ENCODE data around the gene SLIT3.
"Not testable (repeated sequence)": the region's sequence is repeated elsewhere in the genome, so short reads cannot be mapped to it uniquely, and the experiment has no call there.

Gene SLIT3

DNA sequence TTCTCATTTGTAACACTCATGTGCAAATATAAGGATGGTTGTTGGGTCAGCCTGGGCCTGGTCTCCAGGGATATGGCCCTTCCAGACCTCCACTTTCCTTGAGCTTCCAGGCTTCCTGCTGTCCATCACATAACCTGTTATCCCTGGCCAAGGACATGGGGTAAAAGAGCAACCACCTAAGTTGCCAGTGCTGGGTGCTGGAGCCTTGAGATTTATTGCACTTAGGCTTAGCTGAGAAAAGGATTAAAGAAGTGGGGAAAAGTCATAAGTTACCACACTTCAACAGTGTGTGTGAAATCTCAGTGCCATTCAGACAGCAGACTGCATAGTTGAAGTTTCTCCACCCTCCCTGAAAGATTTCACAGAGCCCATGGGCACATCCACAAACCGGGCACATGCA, 663.1 kb downstream of the SLIT3 start:
- Histone ChIP-seq H3K4me2 (ENCODE audit: low read length) (no peak overlapping the region), H3K27ac (ENCODE audit: low read length) (no peak overlapping the region), H3K4me3 (ENCODE audit: low read length) (no peak overlapping the region), H2AFZ (ENCODE audit: low read depth, low read length) (no peak overlapping the region), H3K79me2 (ENCODE audit: low read length) (no peaks in the 10 kb centered on the region), H3K9me3 (ENCODE audit: insufficient read depth, low read length) (no peaks in the 10 kb centered on the region), H4K20me1 (ENCODE audit: insufficient read depth, low read length) (no peaks in the 10 kb centered on the region), H3K9ac (ENCODE audit: low read length) (no peak overlapping the region), H3K36me3 (replicated peaks; ENCODE audit: low read depth, low read length) (no peaks in the 10 kb centered on the region), H3K27me3 (ENCODE audit: low read depth, low read length) (no peaks in the 10 kb centered on the region), H3K4me1 (ENCODE audit: low read length) (no peaks in the 10 kb centered on the region)
- TF ChIP-seq EZH2phosphoT487 (IDR thresholded peaks at IDR 0.05; ENCODE audit: low read depth), result no peak

- no peak overlapping the region for H3K4me2 ChIP-seq (ENCODE audit: low read length)
- H3K4me1 ChIP-seq (ENCODE audit: low read length), result no peaks in the 10 kb centered on the region
- no peak overlapping the region for H2AFZ ChIP-seq (ENCODE audit: low read depth, low read length)
- no peak overlapping the region for H3K27ac ChIP-seq (ENCODE audit: low read length)
- no peaks in the 10 kb centered on the region for H3K9me3 ChIP-seq (ENCODE audit: insufficient read depth, low read length)
- no peak for TF ChIP-seq CTCF (IDR thresholded peaks at IDR 0.05; ENCODE audit: low read depth, low read length)
- TF ChIP-seq EZH2phosphoT487 (IDR thresholded peaks at IDR 0.05; ENCODE audit: low read depth), result no peak
- H3K36me3 ChIP-seq (replicated peaks; ENCODE audit: low read depth, low read length), result no peaks in the 10 kb centered on the region
- H3K27me3 ChIP-seq (ENCODE audit: low read depth, low read length), result no peaks in the 10 kb centered on the region
- no peaks in the 10 kb centered on the region for H4K20me1 ChIP-seq (ENCODE audit: insufficient read depth, low read length)
- no peak overlapping the region for H3K4me3 ChIP-seq (ENCODE audit: low read length)
- H3K79me2 ChIP-seq (ENCODE audit: low read length), result no peaks in the 10 kb centered on the region
- H3K9ac ChIP-seq (ENCODE audit: low read length), result no peak overlapping the region
Measured at GRCh38 chr5:168637281-168637680, 663.7 kb downstream of the SLIT3 start.

DNA sequence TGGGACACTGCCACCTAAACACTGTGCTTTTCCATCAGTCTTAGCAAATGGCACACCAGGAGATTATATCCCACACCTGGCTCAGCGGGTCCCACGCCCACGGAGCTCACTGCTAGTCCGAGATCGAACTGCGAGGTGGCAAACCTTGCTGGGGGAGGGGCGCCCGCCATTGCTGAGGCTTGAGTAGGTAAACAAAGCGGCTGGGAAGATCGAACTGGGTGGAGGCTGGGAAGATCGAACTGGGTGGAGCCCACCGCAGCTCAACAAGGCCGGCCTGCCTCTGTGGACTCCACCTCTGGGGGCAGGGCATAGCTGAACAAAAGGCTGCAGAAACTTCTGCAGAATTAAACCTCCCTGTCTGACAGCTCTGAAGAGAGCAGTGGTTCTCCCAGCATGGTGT, 670.0 kb downstream of the SLIT3 start:
- H3K4me3 ChIP-seq (ENCODE audit: low read length); H3K27me3 ChIP-seq (ENCODE audit: low read depth, low read length); H3K9ac ChIP-seq (ENCODE audit: low read length); H4K20me1 ChIP-seq (ENCODE audit: insufficient read depth, low read length); H3K4me2 ChIP-seq (ENCODE audit: low read length); H2AFZ ChIP-seq (ENCODE audit: low read depth, low read length); H3K27ac ChIP-seq (ENCODE audit: low read length); H3K79me2 ChIP-seq (ENCODE audit: low read length); H3K9me3 ChIP-seq (ENCODE audit: insufficient read depth, low read length); H3K4me1 ChIP-seq (ENCODE audit: low read length); H3K36me3 ChIP-seq (replicated peaks; ENCODE audit: low read depth, low read length): not testable (repeated sequence)

GRCh38 chr5:168624850-168625364, 676.0 kb downstream of the SLIT3 start:
- Histone ChIP-seq H2AFZ (ENCODE audit: low read depth, low read length) (no peak overlapping the region; the same call in 1 of the 2 replicates), H3K79me2 (ENCODE audit: low read length) (no peaks in the 10 kb centered on the region), H3K9ac (ENCODE audit: low read length) (no peak overlapping the region), H4K20me1 (ENCODE audit: insufficient read depth, low read length) (no peaks in the 10 kb centered on the region), H3K36me3 (replicated peaks; ENCODE audit: low read depth, low read length) (no peaks in the 10 kb centered on the region), H3K4me2 (ENCODE audit: low read length) (peak overlapping the region; percentile 6; the same call in 1 of the 2 replicates), H3K4me3 (ENCODE audit: low read length) (no peak overlapping the region), H3K27ac (ENCODE audit: low read length) (no peak overlapping the region), H3K27me3 (ENCODE audit: low read depth, low read length) (0 out of 2 replicates have a peak, but pooled peaks cover 2% of the 10 kb centered on the region), H3K9me3 (ENCODE audit: insufficient read depth, low read length) (no peaks in the 10 kb centered on the region), H3K4me1 (ENCODE audit: low read length) (peaks cover 5% of the 10 kb centered on the region)
- TF ChIP-seq EZH2phosphoT487 (IDR thresholded peaks at IDR 0.05; ENCODE audit: low read depth) (no peak), CTCF (IDR thresholded peaks at IDR 0.05; ENCODE audit: low read depth, low read length) (no peak)

- H3K4me2 ChIP-seq (ENCODE audit: low read length), result no peak overlapping the region
- peaks cover 5% of the 10 kb centered on the region for H3K4me1 ChIP-seq (ENCODE audit: low read length)
- 0 out of 2 replicates have a peak, but pooled peaks cover 2% of the 10 kb centered on the region for H3K27me3 ChIP-seq (ENCODE audit: low read depth, low read length)
- H3K36me3 ChIP-seq (replicated peaks; ENCODE audit: low read depth, low read length), result no peaks in the 10 kb centered on the region
- no peak overlapping the region for H3K27ac ChIP-seq (ENCODE audit: low read length)
- no peak overlapping the region for H2AFZ ChIP-seq (ENCODE audit: low read depth, low read length)
- no peaks in the 10 kb centered on the region for H3K9me3 ChIP-seq (ENCODE audit: insufficient read depth, low read length)
- no peak overlapping the region for H3K4me3 ChIP-seq (ENCODE audit: low read length)
- no peak overlapping the region for H3K9ac ChIP-seq (ENCODE audit: low read length)
- no peaks in the 10 kb centered on the region for H3K79me2 ChIP-seq (ENCODE audit: low read length)
- H4K20me1 ChIP-seq (ENCODE audit: insufficient read depth, low read length), result no peaks in the 10 kb centered on the region
- TF ChIP-seq EZH2phosphoT487 (IDR thresholded peaks at IDR 0.05; ENCODE audit: low read depth), result no peak
- no peak for TF ChIP-seq CTCF (IDR thresholded peaks at IDR 0.05; ENCODE audit: low read depth, low read length)
Measured at GRCh38 chr5:168620807-168621206, 680.1 kb downstream of the SLIT3 start.
